Stimulated activated CD4-positive, alpha-beta T cell treated with anti-CD3 and anti-CD28 coated beads, Interleukin-4, amount 100 ng/mL, for 48 hours (primary cell): Measurements from ENCODE around the gene STK39.
"Not testable (repeated sequence)": the region's sequence is repeated elsewhere in the genome, so short reads cannot be mapped to it uniquely, and the experiment has no call there.

Source experiments
- DNase-seq, 2 donors: peaks; one replicate each; pipeline ENCODE4 v3.0.0-alpha.2; 2020; ENCODE audit warnings: low read depth in 2 of 2

STK39 gene

DNA sequence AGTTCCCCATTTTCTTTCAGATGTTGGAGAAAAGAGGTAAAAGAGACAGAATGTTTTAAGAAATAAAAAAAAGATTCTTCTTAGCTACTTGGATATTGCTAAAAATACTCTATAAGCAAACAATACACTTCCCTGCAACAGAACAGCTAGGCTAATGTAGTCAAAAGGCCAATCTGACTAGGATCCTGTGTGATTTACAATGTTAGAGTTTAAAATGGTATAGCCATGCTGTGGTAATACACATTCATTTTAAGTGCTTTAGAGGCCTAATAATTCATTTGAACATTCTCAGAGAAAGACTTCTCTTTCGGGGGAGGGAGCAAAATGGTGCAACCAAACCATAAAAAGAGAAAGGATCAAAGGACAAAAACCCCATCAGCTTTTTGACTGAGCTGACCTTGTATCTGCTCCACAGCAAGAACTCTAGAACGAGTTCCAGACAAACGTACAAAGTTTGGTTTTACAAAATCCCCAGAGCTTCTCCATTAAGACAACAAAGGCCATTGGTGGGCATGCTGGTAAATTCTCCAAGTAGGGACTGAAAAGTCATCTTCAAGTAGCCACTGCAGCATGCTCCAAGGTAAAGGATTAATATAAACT lies 200.2 kb downstream of the STK39 start:
- DNase-seq = no peak

GRCh38 chr2:168044579-168044978 lies 202.8 kb downstream of the STK39 start:
- DNase-seq = no peak

- DNase-seq = no peak
Measured at GRCh38 chr2:168044176-168044575, 203.2 kb downstream of the STK39 start.

DNA sequence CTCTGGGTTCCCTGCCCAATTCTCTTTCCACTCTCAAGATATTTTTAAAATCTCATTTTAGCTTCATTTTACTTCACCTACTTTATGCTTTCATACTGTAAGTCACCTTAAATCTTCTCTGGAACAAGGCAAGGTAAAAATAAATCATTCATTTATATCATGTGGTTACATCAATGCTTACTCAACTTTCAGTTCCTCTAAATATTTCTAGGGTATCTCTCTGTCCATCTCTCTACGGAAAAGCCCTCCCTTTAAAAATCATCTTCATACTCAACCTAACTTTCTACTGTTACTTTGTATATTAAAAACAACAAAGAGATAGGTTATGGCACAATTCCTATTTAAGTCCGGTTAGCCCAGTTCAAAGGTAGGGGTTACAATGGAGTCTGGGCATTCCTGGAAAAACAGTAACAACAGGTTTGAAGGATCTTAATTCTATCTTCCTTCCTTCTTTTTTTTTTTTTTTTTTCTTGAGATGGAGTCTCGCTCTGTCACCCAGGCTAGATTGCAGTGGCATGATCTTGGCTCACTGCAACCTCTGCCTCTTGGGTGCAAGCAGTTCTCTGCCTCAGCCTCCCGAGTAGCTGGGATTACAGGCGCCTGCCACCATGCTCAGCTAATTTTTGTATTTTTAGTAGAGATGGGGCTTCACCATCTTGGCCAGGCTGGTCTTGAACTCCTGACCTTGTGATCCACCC lies 205.1 kb downstream of the STK39 start:
- DNase-seq = not testable (repeated sequence)

- DNase-seq = no peak
Measured at GRCh38 chr2:168039881-168040280, 207.5 kb downstream of the STK39 start.

DNA sequence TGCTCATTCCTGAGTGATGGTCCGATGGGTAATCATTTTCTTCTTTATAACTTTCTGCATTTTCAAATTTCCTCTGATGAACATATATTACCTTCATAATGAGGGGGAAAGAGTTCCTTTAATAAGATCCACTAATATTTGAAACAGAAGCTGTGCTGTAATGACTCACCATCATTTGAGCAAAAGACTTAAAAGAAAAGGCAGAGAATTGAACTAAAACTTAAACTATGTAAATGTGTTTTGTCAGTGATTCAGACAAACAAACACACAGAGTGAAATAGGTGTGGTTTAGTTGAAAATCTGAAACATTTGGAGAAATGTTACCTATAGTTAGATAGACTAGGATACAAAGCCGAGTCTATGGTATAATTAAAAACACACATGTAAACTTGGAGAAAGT lies 209.6 kb downstream of the STK39 start:
- no peak for DNase-seq

DNA sequence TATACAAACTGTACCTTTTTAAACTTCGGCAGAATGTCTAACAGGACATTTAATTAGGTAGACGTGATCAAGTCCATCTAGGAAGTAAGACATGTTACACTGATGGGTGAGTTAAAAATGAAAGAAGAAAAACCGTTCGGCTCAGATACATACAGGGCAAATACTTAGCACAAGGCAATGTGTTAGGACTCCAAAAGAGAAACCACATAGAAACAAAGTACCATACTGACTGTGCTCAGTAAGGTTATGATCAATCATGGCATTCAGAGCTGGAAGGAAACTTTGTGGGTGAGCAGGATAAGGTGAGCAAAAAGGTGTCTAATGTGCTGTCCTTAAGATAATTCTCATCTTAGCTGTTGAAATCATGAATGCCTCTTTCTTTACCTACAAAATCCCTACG lies 211.9 kb downstream of the STK39 start:
- DNase-seq = no peak

- DNase-seq = no peak
Measured at GRCh38 chr2:168034616-168035015, 212.8 kb downstream of the STK39 start.

DNA sequence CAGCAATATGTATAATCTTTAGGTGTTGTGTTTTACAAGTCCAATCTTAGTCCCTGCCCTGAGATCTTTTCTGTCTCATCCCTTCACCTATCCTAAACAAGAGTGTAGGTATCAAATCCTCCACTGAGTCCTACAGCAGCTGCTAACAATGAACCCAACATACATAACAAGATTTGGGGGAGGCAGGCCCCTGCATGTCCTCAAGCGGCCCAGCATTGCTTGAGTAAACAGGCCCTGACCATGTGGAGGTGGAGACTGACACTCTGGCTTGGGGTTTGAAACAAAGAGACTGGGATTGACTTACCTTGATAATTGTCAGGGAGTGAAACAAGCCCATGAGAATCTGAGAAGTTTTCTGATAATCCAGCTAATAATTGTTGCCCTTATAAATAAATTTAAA lies 213.4 kb downstream of the STK39 start:
- DNase-seq = no peak

- DNase-seq = no peak
Measured at GRCh38 chr2:168032091-168032490, 215.3 kb downstream of the STK39 start.

- DNase-seq = peak in 1 of 2 donors; percentile 11
Measured at GRCh38 chr2:168030862-168031624, 216.4 kb downstream of the STK39 start.

DNA sequence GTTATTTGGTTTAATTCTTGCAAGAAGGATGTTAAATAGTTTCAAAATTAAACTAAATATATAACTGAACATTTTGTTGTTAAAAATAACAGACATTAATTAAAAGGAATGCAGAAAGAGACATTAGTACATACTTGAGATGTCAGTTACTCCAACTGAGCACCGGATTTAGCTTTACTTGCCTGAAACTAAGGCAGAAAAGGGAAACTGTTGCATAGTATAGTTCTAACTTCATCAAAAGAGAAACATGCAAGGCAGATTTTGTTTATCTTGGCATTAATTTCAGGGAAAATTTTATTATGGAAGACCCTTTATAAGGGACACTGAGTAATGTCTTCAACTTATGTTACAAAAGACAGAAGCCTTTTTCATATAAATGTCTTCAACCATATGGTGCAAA lies 218.3 kb downstream of the STK39 start:
- DNase-seq = no peak

- no peak for DNase-seq
Measured at GRCh38 chr2:168028362-168028761, 219.0 kb downstream of the STK39 start.

- no peak for DNase-seq
Measured at GRCh38 chr2:168025487-168026202, 221.8 kb downstream of the STK39 start.

- no peak for DNase-seq
Measured at GRCh38 chr2:168024459-168024858, 222.9 kb downstream of the STK39 start.

GRCh38 chr2:168021800-168022587 lies 225.4 kb downstream of the STK39 start:
- DNase-seq = no peak

DNA sequence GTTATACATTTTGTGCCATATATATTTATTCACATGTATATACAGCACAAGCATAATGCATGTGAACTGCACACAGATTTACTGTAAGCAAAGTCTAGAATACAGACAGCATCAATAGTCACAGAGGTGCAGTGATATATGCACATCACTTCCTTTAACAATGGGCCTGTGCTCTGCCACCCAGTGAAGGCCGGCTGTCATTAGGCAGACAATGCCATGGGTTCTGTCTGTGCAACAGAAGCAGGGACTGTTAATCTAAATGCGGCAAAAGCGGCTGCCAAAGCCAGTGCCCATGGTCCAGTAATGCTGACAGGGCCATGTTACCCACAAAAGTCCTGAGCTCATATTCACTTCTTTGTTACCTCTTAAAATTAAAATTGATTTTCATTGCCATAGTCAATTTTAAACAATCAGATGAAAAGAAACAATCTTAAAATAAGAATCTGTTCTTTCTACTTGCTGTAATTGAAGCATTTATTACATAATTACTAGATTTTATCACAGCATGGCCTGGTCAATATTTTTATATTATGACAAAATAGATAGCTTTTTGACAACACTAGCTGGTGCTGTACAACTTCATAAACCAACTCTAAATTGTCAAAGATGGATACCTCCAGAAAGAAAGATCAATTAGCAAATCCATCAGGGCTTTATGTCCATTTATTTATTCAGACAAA lies 232.0 kb downstream of the STK39 start:
- no peak for DNase-seq

GRCh38 chr2:168009900-168010299 lies 237.5 kb downstream of the STK39 start:
- no peak for DNase-seq

- no peak for DNase-seq
Measured at GRCh38 chr2:168008646-168009195, 238.7 kb downstream of the STK39 start.

- no peak for DNase-seq
Measured at GRCh38 chr2:168006498-168006897, 240.9 kb downstream of the STK39 start.

DNA sequence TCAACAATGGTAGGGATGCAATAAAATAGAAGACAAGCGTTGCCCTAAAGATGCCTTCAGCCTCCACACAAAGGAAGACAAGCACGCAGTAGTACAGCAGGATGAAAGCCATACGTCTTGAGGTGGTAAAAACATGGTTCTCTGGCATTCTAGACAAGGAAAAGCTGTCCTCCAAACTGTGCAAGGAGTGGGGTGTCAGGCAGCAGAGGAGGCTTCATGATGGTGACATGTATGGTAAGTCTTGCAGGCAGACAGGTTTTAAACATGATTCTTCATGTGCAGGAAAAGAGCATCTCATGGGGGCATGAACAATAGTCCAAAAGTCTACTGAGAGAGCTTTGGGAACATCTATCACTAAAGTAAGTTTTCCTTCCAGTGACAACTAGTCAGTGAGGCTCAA lies 241.8 kb downstream of the STK39 start:
- no peak for DNase-seq
